DND-41 (cell line): ENCODE measurements around the gene ADORA2B.

Experiments
- ATAC-seq: fragments of 200-7000 bp; cut with Tn5 transposase; 3 replicates; pipeline ENCODE4 v1.9.1; 2021; ENCODE audit warnings: low read depth; ENCODE audit not compliant: insufficient read depth
- DNase-seq: peaks from one replicate; pipeline ENCODE4 v3.0.0-alpha.2; 2020
- H2AFZ ChIP-seq: 2 replicates; pipeline ENCODE4 v1.6.0; 2012; ENCODE audit warnings: low read depth, low read length
- H3K27ac ChIP-seq: 2 replicates; pipeline ENCODE4 v1.5.1; 2012; ENCODE audit warnings: low read length, inconsistent platforms
- H3K27me3 ChIP-seq: fragments of 200-600 bp; sonication (generic); 2 replicates; pipeline ENCODE4 v1.6.0; 2012; ENCODE audit warnings: low read length, mild to moderate bottlenecking, inconsistent platforms; ENCODE audit not compliant: insufficient read depth, poor library complexity
- H3K36me3 ChIP-seq: 2 replicates; pipeline ENCODE4 v1.5.1; 2012; ENCODE audit warnings: low read length, inconsistent platforms; ENCODE audit not compliant: insufficient read depth
- H3K4me1 ChIP-seq: 2 replicates; pipeline ENCODE4 v1.5.1; 2012; ENCODE audit warnings: mild to moderate bottlenecking, low read length; ENCODE audit not compliant: insufficient read depth
- H3K4me2 ChIP-seq: 2 replicates; pipeline ENCODE4 v1.6.0; 2012; ENCODE audit warnings: mild to moderate bottlenecking, moderate library complexity, low read length, inconsistent platforms; ENCODE audit not compliant: insufficient read depth
- H3K4me3 ChIP-seq, 2 experiments: fragments of 200-600 bp in 1 of 2; shearing (Covaris generic) in 1 of 2; 2 replicates each; pipeline ENCODE4 v1.5.1; 2012 to 2016; ENCODE audit warnings: inconsistent platforms in 2 of 2, low read length in 2 of 2, mild to moderate bottlenecking in 2 of 2, low read depth in 1 of 2, moderate library complexity in 1 of 2
- H3K79me2 ChIP-seq: 2 replicates; pipeline ENCODE4 v1.6.0; 2012; ENCODE audit warnings: low read length, inconsistent platforms; ENCODE audit not compliant: insufficient read depth
- H3K9ac ChIP-seq: 2 replicates; pipeline ENCODE4 v1.6.0; 2012; ENCODE audit warnings: low read depth, mild to moderate bottlenecking, inconsistent platforms, low read length, moderate library complexity
- H3K9me3 ChIP-seq: 2 replicates; pipeline ENCODE4 v1.5.1; 2012; ENCODE audit warnings: low read length, moderate library complexity, mild to moderate bottlenecking, inconsistent platforms; ENCODE audit not compliant: insufficient read depth, severe bottlenecking
- H4K20me1 ChIP-seq: 2 replicates; pipeline ENCODE4 v1.6.0; 2012; ENCODE audit warnings: low read length; ENCODE audit not compliant: insufficient read depth
- EZH2 ChIP-seq: IDR thresholded peaks from 3 replicates; pipeline ENCODE4 v1.6.1; 2012; ENCODE audit warnings: borderline replicate concordance, low read depth, mild to moderate bottlenecking, moderate library complexity, low read length, inconsistent platforms; ENCODE audit not compliant: severe bottlenecking
- TF ChIP-seq, protein P1 (sequence below): IDR thresholded peaks from 2 replicates; pipeline ENCODE4 v1.5.1; 2012; ENCODE audit warnings: borderline replicate concordance, low read length, moderate library complexity, mild to moderate bottlenecking; ENCODE audit not compliant: poor library complexity, severe bottlenecking; ENCODE audit errors: extremely low read depth

Gene ADORA2B

DNA sequence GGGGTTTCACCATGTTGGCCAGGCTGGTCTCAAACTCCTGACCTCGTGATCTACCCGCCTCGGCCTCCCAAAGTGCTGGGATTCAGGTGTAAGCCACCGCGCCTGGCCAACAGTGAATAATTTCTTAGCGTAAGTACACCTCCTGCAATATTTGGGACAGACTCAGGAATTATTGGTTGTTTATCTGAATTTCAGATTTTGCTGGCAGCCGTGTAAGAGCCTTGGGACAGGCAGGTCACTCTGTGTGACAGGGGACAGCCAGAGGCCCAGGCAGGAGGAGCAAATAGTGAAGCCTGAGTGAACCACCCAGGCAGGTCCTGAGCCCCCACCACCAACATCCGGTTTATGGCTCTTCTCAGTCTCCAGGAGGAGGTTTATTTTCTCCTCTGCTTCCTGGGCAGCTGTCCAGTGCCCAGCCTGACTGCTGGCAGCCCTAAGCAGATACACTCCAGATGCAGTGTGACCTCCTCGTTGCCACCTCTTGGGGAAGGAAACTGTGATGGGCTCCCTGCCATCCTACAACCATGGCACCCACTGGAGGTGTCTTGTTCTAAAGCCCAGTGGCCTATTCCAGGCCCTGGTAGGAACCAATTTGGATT lies 26.2 kb upstream of the ADORA2B start:
- no peak overlapping the region for H3K27ac ChIP-seq
- no peaks in the 10 kb centered on the region for H3K9me3 ChIP-seq
- H3K36me3 ChIP-seq, result no peaks in the 10 kb centered on the region
- H3K9ac ChIP-seq, result no peak overlapping the region
- H3K79me2 ChIP-seq, result no peaks in the 10 kb centered on the region
- no peak overlapping the region for H3K4me3 ChIP-seq
- no peaks in the 10 kb centered on the region for H3K27me3 ChIP-seq
- no peak for ATAC-seq
- H3K4me1 ChIP-seq, result no peaks in the 10 kb centered on the region
- no peaks in the 10 kb centered on the region for H4K20me1 ChIP-seq
- no peak overlapping the region for H2AFZ ChIP-seq
- H3K4me2 ChIP-seq, result no peak overlapping the region
- DNase-seq, result no peak
- TF ChIP-seq, protein P1, sequence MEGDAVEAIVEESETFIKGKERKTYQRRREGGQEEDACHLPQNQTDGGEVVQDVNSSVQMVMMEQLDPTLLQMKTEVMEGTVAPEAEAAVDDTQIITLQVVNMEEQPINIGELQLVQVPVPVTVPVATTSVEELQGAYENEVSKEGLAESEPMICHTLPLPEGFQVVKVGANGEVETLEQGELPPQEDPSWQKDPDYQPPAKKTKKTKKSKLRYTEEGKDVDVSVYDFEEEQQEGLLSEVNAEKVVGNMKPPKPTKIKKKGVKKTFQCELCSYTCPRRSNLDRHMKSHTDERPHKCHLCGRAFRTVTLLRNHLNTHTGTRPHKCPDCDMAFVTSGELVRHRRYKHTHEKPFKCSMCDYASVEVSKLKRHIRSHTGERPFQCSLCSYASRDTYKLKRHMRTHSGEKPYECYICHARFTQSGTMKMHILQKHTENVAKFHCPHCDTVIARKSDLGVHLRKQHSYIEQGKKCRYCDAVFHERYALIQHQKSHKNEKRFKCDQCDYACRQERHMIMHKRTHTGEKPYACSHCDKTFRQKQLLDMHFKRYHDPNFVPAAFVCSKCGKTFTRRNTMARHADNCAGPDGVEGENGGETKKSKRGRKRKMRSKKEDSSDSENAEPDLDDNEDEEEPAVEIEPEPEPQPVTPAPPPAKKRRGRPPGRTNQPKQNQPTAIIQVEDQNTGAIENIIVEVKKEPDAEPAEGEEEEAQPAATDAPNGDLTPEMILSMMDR, result no peak
- no peak for TF ChIP-seq EZH2

DNA sequence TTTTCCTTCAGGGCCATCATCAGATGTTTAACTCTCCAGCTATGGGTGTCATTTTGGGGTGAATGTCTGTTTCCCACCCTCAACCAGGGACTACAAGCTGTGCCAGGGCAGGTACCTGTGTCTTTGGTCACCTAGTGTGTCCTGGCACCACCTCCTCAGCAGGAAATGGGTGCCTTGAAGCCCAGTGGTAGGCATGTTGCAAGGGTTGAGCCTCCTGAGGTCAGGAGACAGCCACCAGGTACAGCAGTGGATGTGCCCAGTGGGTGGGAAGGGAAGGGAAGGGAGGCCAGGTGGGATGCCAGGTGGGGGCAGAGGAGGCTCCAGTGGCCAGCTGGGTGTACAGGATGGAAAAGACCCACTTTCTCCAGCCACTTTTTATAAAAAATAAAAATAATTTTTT lies 25.5 kb upstream of the ADORA2B start:
- TF ChIP-seq, protein P1, result no peak
- no peak for TF ChIP-seq EZH2

DNA sequence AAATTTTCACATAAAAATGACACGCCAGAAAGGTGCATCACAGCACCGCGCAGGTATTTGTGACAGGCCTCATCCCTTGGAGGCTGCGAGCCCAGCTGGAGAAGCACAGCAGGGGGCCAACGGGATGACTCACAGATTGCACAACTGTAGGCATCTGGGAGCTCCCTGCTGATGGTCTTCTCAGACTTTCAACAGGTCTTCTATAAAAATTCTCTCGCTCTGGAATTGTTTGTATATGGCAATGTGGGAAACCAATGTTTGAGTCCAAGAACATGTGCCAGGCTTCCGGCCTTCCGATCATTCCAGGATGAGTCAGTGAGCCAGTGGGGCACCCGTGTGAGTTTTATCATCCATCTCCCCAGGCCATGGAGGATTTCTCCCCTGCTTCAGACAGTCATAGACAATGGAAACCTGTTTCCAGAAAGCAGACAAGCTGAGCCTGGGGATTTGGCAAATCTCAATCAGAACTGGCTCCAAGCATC lies 24.1 kb upstream of the ADORA2B start:
- H3K27ac ChIP-seq, result no peak overlapping the region
- H3K4me2 ChIP-seq, result no peak overlapping the region
- H3K4me1 ChIP-seq, result no peaks in the 10 kb centered on the region
- H2AFZ ChIP-seq, result no peak overlapping the region
- H3K9me3 ChIP-seq, result no peaks in the 10 kb centered on the region
- TF ChIP-seq EZH2, result no peak
- TF ChIP-seq, protein P1, result no peak
- H3K27me3 ChIP-seq, result no peaks in the 10 kb centered on the region
- no peaks in the 10 kb centered on the region for H3K36me3 ChIP-seq
- no peak overlapping the region for H3K9ac ChIP-seq
- DNase-seq, result no peak
- H4K20me1 ChIP-seq, result no peaks in the 10 kb centered on the region
- no peak for ATAC-seq
- H3K4me3 ChIP-seq, result no peak overlapping the region
- H3K79me2 ChIP-seq, result no peaks in the 10 kb centered on the region

More for the DNA sequence above, 25.5 kb upstream of the ADORA2B start:
- no peaks in the 10 kb centered on the region for H4K20me1 ChIP-seq
- no peak overlapping the region for H3K4me2 ChIP-seq
- no peaks in the 10 kb centered on the region for H3K36me3 ChIP-seq
- ATAC-seq, result no peak
- DNase-seq, result no peak
- no peak overlapping the region for H2AFZ ChIP-seq
- no peaks in the 10 kb centered on the region for H3K9me3 ChIP-seq
- H3K9ac ChIP-seq, result no peak overlapping the region
- H3K27ac ChIP-seq, result no peak overlapping the region
- no peak overlapping the region for H3K4me3 ChIP-seq
- no peaks in the 10 kb centered on the region for H3K4me1 ChIP-seq
- H3K27me3 ChIP-seq, result no peaks in the 10 kb centered on the region
- no peaks in the 10 kb centered on the region for H3K79me2 ChIP-seq
